ENCODE measurements around the gene TDRD1. TPM values are rescaled to one million over a fixed set of nuclear protein-coding genes. Genes with fewer than 3 reads are reported as not detected.

The TDRD1 gene
- polyA plus RNA-seq, 1 donor from 2014 or later: not detected

DNA sequence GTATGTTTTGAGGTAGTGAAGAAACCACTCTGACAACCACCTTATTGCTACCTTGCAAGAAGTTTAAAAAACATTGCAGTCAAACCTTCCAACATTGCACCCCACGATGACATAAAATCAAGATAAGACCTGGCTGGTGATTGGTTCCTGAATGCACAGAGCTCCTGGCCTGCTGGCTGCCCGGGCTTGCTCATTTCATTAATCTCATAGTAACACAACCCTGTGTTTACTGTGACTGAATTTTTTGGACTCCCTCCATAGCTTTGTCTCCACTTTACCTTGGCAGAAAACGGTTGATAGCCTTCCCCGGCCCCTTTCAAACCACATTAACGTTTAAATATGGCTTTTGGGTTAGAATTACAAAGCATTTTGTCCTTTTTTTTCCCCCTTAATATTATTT lies 87.4 kb downstream of the TDRD1 start:
- no peak overlapping the region for H3K27ac ChIP-seq (ENCODE audit: low read length)
- no peak overlapping the region for H3K4me3 ChIP-seq (ENCODE audit: low read length)
- no peaks in the 10 kb centered on the region for H3K9me2 ChIP-seq (ENCODE audit: insufficient read depth, low read length)
- no peaks in the 10 kb centered on the region for H3F3A ChIP-seq (ENCODE audit: insufficient read depth, low read length, poor library complexity, severe bottlenecking)
- no peak overlapping the region for H2AFZ ChIP-seq (ENCODE audit: low read depth, low read length)
- no peaks in the 10 kb centered on the region for H4K20me1 ChIP-seq (ENCODE audit: insufficient read depth)
- no peak for TF ChIP-seq POLR2AphosphoS5 (IDR thresholded peaks at IDR 0.05)
- TF ChIP-seq, protein P1, sequence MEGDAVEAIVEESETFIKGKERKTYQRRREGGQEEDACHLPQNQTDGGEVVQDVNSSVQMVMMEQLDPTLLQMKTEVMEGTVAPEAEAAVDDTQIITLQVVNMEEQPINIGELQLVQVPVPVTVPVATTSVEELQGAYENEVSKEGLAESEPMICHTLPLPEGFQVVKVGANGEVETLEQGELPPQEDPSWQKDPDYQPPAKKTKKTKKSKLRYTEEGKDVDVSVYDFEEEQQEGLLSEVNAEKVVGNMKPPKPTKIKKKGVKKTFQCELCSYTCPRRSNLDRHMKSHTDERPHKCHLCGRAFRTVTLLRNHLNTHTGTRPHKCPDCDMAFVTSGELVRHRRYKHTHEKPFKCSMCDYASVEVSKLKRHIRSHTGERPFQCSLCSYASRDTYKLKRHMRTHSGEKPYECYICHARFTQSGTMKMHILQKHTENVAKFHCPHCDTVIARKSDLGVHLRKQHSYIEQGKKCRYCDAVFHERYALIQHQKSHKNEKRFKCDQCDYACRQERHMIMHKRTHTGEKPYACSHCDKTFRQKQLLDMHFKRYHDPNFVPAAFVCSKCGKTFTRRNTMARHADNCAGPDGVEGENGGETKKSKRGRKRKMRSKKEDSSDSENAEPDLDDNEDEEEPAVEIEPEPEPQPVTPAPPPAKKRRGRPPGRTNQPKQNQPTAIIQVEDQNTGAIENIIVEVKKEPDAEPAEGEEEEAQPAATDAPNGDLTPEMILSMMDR (IDR thresholded peaks at IDR 0.05; ENCODE audit: poor library complexity, severe bottlenecking): no peak
- TF ChIP-seq SMC3 (conservative IDR thresholded peaks at IDR 0.05; ENCODE audit: poor library complexity): no peak
- TF ChIP-seq EP300 (conservative IDR thresholded peaks at IDR 0.05; ENCODE audit: poor library complexity, severe bottlenecking): no peak
- TF ChIP-seq TAF1 (IDR thresholded peaks at IDR 0.05; ENCODE audit: low read depth): no peak
- no peak for TF ChIP-seq EZH2 (IDR thresholded peaks at IDR 0.05; ENCODE audit: borderline replicate concordance, insufficient read depth, low read length, poor library complexity, severe bottlenecking)
- no peak for TF ChIP-seq REST (IDR thresholded peaks at IDR 0.05; ENCODE audit: borderline replicate concordance)
- TF ChIP-seq RAD21 (conservative IDR thresholded peaks at IDR 0.05): no peak
- TF ChIP-seq MXI1 (conservative IDR thresholded peaks at IDR 0.05; ENCODE audit: poor library complexity, severe bottlenecking): no peak
- no peak overlapping the region for H3K9ac ChIP-seq (ENCODE audit: low read length)
- H3K9me3 ChIP-seq (ENCODE audit: low read length): no peaks in the 10 kb centered on the region
- H3K79me2 ChIP-seq (replicated peaks; ENCODE audit: insufficient read depth, low read length): no peaks in the 10 kb centered on the region
- H3K4me2 ChIP-seq (ENCODE audit: low read length): no peak overlapping the region
- no peaks in the 10 kb centered on the region for H3K27me3 ChIP-seq (ENCODE audit: insufficient read depth, low read depth, low read length)
- no peaks in the 10 kb centered on the region for H3K36me3 ChIP-seq (ENCODE audit: insufficient read depth, low read length)

GRCh38 chr10:114271075-114271778 lies 92.1 kb downstream of the TDRD1 start:
- Histone ChIP-seq H3K9me2 (ENCODE audit: insufficient read depth, low read length) (no peaks in the 10 kb centered on the region), H3K27ac (ENCODE audit: low read length) (no peak overlapping the region), H3K79me2 (replicated peaks; ENCODE audit: insufficient read depth, low read length) (no peaks in the 10 kb centered on the region), H3K27me3 (ENCODE audit: insufficient read depth, low read depth, low read length) (no peaks in the 10 kb centered on the region), H3K9ac (ENCODE audit: low read length) (no peak overlapping the region), H3K4me2 (ENCODE audit: low read length) (no peak overlapping the region), H4K20me1 (ENCODE audit: insufficient read depth) (no peaks in the 10 kb centered on the region), H3F3A (ENCODE audit: insufficient read depth, low read length, poor library complexity, severe bottlenecking) (no peaks in the 10 kb centered on the region), H3K36me3 (ENCODE audit: insufficient read depth, low read length) (no peaks in the 10 kb centered on the region), H3K4me3 (ENCODE audit: low read length) (no peak overlapping the region), H2AFZ (ENCODE audit: low read depth, low read length) (no peak overlapping the region), H3K9me3 (ENCODE audit: low read length) (no peaks in the 10 kb centered on the region)
- TF ChIP-seq EP300 (conservative IDR thresholded peaks at IDR 0.05; ENCODE audit: poor library complexity, severe bottlenecking) (no peak), RAD21 (conservative IDR thresholded peaks at IDR 0.05) (no peak), TAF1 (IDR thresholded peaks at IDR 0.05; ENCODE audit: low read depth) (no peak), POLR2AphosphoS5 (IDR thresholded peaks at IDR 0.05) (no peak), SMC3 (conservative IDR thresholded peaks at IDR 0.05; ENCODE audit: poor library complexity) (no peak), EZH2 (IDR thresholded peaks at IDR 0.05; ENCODE audit: borderline replicate concordance, insufficient read depth, low read length, poor library complexity, severe bottlenecking) (no peak), REST (IDR thresholded peaks at IDR 0.05; ENCODE audit: borderline replicate concordance) (no peak), MXI1 (conservative IDR thresholded peaks at IDR 0.05; ENCODE audit: poor library complexity, severe bottlenecking) (no peak)
- TF ChIP-seq, protein P1 (IDR thresholded peaks at IDR 0.05; ENCODE audit: poor library complexity, severe bottlenecking): no peak
